ENCODE data around the gene TMEM82. TPM values are rescaled to one million over a fixed set of nuclear protein-coding genes. Genes with fewer than 3 reads are reported as not detected.

TMEM82 gene
- total and polyA plus RNA-seq, 2 of the 13 experiments (the other 11 are each of a cell fraction or from before 2014, with no cell fraction given): 0.24 to 0.97 TPM

DNA sequence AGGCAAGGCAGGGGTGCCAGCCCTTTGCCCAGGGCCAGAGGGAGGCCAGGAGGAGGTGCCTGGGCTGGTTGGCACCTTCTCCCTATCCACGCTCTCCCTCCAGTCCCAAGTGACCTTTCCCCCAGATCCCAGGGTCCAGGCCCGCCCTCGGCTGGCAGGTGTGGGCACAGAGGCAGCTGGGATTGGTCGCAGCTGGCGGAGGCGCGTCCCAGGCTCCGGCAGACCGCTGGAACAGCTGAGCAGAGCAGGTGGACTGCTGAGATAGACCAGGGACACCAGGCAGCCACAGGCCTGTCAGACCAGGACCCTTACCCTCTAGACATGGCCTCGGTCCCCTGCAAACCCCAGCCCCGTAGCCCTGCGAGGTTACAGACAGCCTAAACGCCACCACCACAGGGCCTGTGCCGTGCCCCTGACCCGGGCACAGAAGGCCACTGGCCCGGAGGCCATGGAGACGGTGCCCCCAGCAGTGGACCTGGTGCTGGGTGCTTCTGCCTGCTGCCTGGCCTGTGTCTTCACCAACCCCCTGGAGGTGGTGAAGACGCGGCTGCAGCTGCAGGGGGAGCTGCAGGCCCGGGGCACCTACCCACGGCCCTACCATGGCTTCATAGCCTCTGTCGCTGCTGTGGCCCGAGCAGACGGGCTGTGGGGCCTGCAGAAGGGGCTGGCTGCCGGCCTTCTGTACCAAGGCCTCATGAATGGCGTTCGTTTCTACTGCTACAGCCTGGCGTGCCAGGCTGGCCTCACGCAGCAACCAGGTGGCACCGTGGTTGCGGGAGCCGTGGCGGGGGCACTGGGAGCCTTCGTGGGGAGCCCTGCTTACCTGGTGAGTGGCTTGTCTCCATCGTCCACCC lies 6.0 kb upstream of the TMEM82 start, which contains the start of gene SLC25A34 (continued):
- TF ChIP-seq, protein P1, sequence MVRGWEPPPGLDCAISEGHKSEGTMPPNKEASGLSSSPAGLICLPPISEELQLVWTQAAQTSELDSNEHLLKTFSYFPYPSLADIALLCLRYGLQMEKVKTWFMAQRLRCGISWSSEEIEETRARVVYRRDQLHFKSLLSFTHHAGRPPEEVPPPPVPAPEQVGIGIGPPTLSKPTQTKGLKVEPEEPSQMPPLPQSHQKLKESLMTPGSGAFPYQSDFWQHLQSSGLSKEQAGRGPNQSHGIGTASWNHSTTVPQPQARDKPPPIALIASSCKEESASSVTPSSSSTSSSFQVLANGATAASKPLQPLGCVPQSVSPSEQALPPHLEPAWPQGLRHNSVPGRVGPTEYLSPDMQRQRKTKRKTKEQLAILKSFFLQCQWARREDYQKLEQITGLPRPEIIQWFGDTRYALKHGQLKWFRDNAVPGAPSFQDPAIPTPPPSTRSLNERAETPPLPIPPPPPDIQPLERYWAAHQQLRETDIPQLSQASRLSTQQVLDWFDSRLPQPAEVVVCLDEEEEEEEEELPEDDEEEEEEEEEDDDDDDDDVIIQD (CRISPR knock-in tag; IDR thresholded peaks at IDR 0.05; ENCODE audit: low read depth): no peak
- TF ChIP-seq ZNF383 (CRISPR knock-in tag; IDR thresholded peaks at IDR 0.05; ENCODE audit: borderline replicate concordance) (no peak), HNF1A (IDR thresholded peaks at IDR 0.05; ENCODE audit: low read depth) (no peak), HNF1A (CRISPR knock-in tag; IDR thresholded peaks at IDR 0.05; ENCODE audit: borderline replicate concordance) (no peak), FOSL1 (CRISPR knock-in tag; IDR thresholded peaks at IDR 0.05; ENCODE audit: borderline replicate concordance) (no peak), GABPB1 (CRISPR knock-in tag; IDR thresholded peaks at IDR 0.05) (peak; percentile 17; the same call in 1 of the 2 replicates), CEBPB (IDR thresholded peaks at IDR 0.05; ENCODE audit: borderline replicate concordance, low read depth, low read length) (no peak), ZNF333 (CRISPR knock-in tag; IDR thresholded peaks at IDR 0.05; ENCODE audit: borderline replicate concordance) (no peak), ZZZ3 (CRISPR knock-in tag; IDR thresholded peaks at IDR 0.05; ENCODE audit: borderline replicate concordance) (no peak), EED (CRISPR knock-in tag; IDR thresholded peaks at IDR 0.05) (0 out of 2 replicates have a peak, but pooled peaks have one; percentile 19), SALL2 (CRISPR knock-in tag; IDR thresholded peaks at IDR 0.05) (no peak), PPARG (CRISPR knock-in tag; conservative IDR thresholded peaks at IDR 0.05) (peak; percentile 97)
- TF ChIP-seq, protein P2, sequence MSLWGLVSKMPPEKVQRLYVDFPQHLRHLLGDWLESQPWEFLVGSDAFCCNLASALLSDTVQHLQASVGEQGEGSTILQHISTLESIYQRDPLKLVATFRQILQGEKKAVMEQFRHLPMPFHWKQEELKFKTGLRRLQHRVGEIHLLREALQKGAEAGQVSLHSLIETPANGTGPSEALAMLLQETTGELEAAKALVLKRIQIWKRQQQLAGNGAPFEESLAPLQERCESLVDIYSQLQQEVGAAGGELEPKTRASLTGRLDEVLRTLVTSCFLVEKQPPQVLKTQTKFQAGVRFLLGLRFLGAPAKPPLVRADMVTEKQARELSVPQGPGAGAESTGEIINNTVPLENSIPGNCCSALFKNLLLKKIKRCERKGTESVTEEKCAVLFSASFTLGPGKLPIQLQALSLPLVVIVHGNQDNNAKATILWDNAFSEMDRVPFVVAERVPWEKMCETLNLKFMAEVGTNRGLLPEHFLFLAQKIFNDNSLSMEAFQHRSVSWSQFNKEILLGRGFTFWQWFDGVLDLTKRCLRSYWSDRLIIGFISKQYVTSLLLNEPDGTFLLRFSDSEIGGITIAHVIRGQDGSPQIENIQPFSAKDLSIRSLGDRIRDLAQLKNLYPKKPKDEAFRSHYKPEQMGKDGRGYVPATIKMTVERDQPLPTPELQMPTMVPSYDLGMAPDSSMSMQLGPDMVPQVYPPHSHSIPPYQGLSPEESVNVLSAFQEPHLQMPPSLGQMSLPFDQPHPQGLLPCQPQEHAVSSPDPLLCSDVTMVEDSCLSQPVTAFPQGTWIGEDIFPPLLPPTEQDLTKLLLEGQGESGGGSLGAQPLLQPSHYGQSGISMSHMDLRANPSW (CRISPR knock-in tag; IDR thresholded peaks at IDR 0.05; ENCODE audit: borderline replicate concordance): no peak
- TF ChIP-seq, protein P3, sequence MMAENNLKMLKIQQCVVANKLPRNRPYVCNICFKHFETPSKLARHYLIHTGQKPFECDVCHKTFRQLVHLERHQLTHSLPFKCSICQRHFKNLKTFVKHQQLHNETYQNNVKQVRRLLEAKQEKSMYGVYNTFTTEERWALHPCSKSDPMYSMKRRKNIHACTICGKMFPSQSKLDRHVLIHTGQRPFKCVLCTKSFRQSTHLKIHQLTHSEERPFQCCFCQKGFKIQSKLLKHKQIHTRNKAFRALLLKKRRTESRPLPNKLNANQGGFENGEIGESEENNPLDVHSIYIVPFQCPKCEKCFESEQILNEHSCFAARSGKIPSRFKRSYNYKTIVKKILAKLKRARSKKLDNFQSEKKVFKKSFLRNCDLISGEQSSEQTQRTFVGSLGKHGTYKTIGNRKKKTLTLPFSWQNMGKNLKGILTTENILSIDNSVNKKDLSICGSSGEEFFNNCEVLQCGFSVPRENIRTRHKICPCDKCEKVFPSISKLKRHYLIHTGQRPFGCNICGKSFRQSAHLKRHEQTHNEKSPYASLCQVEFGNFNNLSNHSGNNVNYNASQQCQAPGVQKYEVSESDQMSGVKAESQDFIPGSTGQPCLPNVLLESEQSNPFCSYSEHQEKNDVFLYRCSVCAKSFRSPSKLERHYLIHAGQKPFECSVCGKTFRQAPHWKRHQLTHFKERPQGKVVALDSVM (CRISPR knock-in tag; IDR thresholded peaks at IDR 0.05): no peak
- TF ChIP-seq, protein P4, sequence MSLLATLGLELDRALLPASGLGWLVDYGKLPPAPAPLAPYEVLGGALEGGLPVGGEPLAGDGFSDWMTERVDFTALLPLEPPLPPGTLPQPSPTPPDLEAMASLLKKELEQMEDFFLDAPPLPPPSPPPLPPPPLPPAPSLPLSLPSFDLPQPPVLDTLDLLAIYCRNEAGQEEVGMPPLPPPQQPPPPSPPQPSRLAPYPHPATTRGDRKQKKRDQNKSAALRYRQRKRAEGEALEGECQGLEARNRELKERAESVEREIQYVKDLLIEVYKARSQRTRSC (CRISPR knock-in tag; IDR thresholded peaks at IDR 0.05; ENCODE audit: low read depth): no peak
